ENCODE results near the gene MIA3. TPM values are rescaled to one million over a fixed set of nuclear protein-coding genes. Genes with fewer than 3 reads are reported as not detected.

The MIA3 gene
- total RNA-seq, 4 donors from 2014 or later = 29.9 to 62.3 (median 46.1) TPM

GRCh38 chr1:222586842-222587241, 31.1 kb upstream of the MIA3 start:
- H3K36me3 ChIP-seq = peaks cover 12% of the 10 kb centered on the region
- no peak for DNase-seq (ENCODE audit: low spot score in 2 of 2)
- no peak overlapping the region for H3K27ac ChIP-seq
- H3K27me3 ChIP-seq = no peaks in the 10 kb centered on the region
- H3K4me3 ChIP-seq = no peak overlapping the region
- 89% methylated on average over 2 of the region's 2 CpGs for WGBS
- H3K9me3 ChIP-seq = no peaks in the 10 kb centered on the region
- peaks cover 12% of the 10 kb centered on the region for H3K4me1 ChIP-seq
- TF ChIP-seq CTCF (IDR thresholded peaks at IDR 0.05) = no peak
- TF ChIP-seq POLR2A (IDR thresholded peaks at IDR 0.05) = no peak
- TF ChIP-seq POLR2AphosphoS5 (IDR thresholded peaks at IDR 0.05) = no peak
- TF ChIP-seq EP300 (IDR thresholded peaks at IDR 0.05) = no peak

- 87% methylated on average over 1 of the region's 1 CpG for WGBS
- TF ChIP-seq CTCF (IDR thresholded peaks at IDR 0.05) (no peak), EP300 (IDR thresholded peaks at IDR 0.05) (no peak), POLR2A (IDR thresholded peaks at IDR 0.05) (no peak), POLR2AphosphoS5 (IDR thresholded peaks at IDR 0.05) (no peak)
- no peaks in the 10 kb centered on the region for H3K9me3 ChIP-seq
- no peak for DNase-seq (ENCODE audit: low spot score in 2 of 2)
- no peak overlapping the region for H3K27ac ChIP-seq
- H3K4me3 ChIP-seq = no peak overlapping the region
- H3K4me1 ChIP-seq = peaks cover 12% of the 10 kb centered on the region
- no peaks in the 10 kb centered on the region for H3K27me3 ChIP-seq
- peaks cover 8% of the 10 kb centered on the region for H3K36me3 ChIP-seq
Measured at GRCh38 chr1:222588135-222588534, 29.8 kb upstream of the MIA3 start.

- Histone ChIP-seq H3K4me1 (peaks cover 12% of the 10 kb centered on the region), H3K27ac (peak within 1 kb of the TSS; percentile 78), H3K36me3 (peaks cover 4% of the 10 kb centered on the region), H3K4me3 (peak within 1 kb of the TSS; percentile 68), H3K27me3 (no peaks in the 10 kb centered on the region), H3K9me3 (no peaks in the 10 kb centered on the region)
- DNase-seq (ENCODE audit: low spot score in 2 of 2) = peak; percentile 92 to 95
- TF ChIP-seq POLR2A (IDR thresholded peaks at IDR 0.05) = no peak
- TF ChIP-seq EP300 (IDR thresholded peaks at IDR 0.05) = no peak
- TF ChIP-seq POLR2AphosphoS5 (IDR thresholded peaks at IDR 0.05) = no peak
- no peak for TF ChIP-seq CTCF (IDR thresholded peaks at IDR 0.05)
- under 1% methylated on average over 41 of the region's 41 CpGs for WGBS
Measured at GRCh38 chr1:222589462-222590302, 28.2 kb upstream of the MIA3 start, which contains the start of gene TAF1A. Gene TAF1A (minus strand): TSS chr1:222589933.

- Histone ChIP-seq H3K4me3 (no peak overlapping the region), H3K36me3 (peaks cover 4% of the 10 kb centered on the region)
- TF ChIP-seq POLR2AphosphoS5 (IDR thresholded peaks at IDR 0.05) (no peak), POLR2A (IDR thresholded peaks at IDR 0.05) (no peak), EP300 (IDR thresholded peaks at IDR 0.05) (no peak), CTCF (IDR thresholded peaks at IDR 0.05) (no peak)
Measured at GRCh38 chr1:222592171-222592570, 25.7 kb upstream of the MIA3 start.

GRCh38 chr1:222594789-222595188, 23.1 kb upstream of the MIA3 start:
- TF ChIP-seq CTCF (IDR thresholded peaks at IDR 0.05) = no peak
- TF ChIP-seq POLR2A (IDR thresholded peaks at IDR 0.05) = no peak
- no peak for TF ChIP-seq POLR2AphosphoS5 (IDR thresholded peaks at IDR 0.05)
- no peak for TF ChIP-seq EP300 (IDR thresholded peaks at IDR 0.05)
- Histone ChIP-seq H3K27me3 (no peaks in the 10 kb centered on the region), H3K27ac (no peak overlapping the region), H3K9me3 (no peaks in the 10 kb centered on the region), H3K36me3 (no peaks in the 10 kb centered on the region), H3K4me1 (peaks cover 3% of the 10 kb centered on the region), H3K4me3 (no peak overlapping the region)
- WGBS = 95% methylated on average over 3 of the region's 3 CpGs
- DNase-seq (ENCODE audit: low spot score in 2 of 2) = no peak

More at GRCh38 chr1:222592171-222592570, 25.7 kb upstream of the MIA3 start:
- H3K27me3 ChIP-seq = no peaks in the 10 kb centered on the region
- no peaks in the 10 kb centered on the region for H3K9me3 ChIP-seq
- WGBS = 76% methylated on average over 3 of the region's 3 CpGs
- no peak overlapping the region for H3K27ac ChIP-seq
- peaks cover 12% of the 10 kb centered on the region for H3K4me1 ChIP-seq
- no peak for DNase-seq (ENCODE audit: low spot score in 2 of 2)
